ENCODE measurements around the gene CREBBP.

DNA sequence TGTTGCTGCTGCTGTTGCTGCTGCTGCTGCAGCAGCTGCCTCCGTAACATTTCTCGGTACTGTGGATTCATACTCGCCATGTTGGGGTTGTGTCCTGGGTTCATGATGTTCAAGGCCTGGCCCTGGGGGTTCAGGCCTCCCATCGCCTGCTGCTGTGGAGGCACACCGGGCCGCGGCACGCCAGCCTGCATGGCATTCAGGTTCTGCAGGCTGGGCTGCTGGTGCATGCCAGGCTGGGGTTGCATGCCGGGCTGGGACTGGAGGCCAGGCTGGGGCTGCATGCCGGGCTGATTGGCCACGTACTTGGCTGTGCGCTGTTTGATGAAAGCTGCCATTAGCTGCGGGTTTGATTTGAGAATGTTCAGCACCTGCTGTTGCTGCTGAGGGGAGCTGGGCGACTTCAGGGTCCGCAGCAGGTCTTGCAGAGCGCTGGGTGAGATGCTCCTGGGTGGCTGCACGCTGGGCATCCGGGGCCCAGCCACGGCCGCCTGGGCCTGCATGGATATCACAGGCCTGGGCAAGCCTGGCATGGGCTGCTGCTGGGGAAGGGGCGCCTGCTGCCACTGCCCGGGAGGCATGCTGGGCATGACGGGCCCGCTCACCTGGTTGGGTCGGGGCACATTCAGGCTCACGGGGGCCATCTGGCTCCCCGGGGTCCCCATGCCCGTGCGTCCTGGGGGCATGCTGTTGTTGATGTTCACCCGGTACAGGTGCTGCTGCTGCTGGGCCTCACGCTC is 151.9 kb downstream of the CREBBP start:
- TF ChIP-seq, protein P1, sequence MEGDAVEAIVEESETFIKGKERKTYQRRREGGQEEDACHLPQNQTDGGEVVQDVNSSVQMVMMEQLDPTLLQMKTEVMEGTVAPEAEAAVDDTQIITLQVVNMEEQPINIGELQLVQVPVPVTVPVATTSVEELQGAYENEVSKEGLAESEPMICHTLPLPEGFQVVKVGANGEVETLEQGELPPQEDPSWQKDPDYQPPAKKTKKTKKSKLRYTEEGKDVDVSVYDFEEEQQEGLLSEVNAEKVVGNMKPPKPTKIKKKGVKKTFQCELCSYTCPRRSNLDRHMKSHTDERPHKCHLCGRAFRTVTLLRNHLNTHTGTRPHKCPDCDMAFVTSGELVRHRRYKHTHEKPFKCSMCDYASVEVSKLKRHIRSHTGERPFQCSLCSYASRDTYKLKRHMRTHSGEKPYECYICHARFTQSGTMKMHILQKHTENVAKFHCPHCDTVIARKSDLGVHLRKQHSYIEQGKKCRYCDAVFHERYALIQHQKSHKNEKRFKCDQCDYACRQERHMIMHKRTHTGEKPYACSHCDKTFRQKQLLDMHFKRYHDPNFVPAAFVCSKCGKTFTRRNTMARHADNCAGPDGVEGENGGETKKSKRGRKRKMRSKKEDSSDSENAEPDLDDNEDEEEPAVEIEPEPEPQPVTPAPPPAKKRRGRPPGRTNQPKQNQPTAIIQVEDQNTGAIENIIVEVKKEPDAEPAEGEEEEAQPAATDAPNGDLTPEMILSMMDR (IDR thresholded peaks at IDR 0.05) = no peak
- TF ChIP-seq POLR2A (IDR thresholded peaks at IDR 0.05) = no peak
